OCI-LY3 (cell line): ENCODE measurements around the gene PLA1A.

Experiments
- H2AFZ ChIP-seq: fragments of 200-600, 300-600 bp; shearing (Covaris generic); 2 replicates; pipeline ENCODE4 v1.6.0; 2014; ENCODE audit warnings: antibody characterized with exemption, low read depth, low read length
- H3K27ac ChIP-seq: fragments of 200-600, 300-600 bp; sonication (generic); 2 replicates; pipeline ENCODE4 v1.5.1; 2014; ENCODE audit warnings: mild to moderate bottlenecking, low read length, moderate library complexity, mixed read lengths
- H3K27me3 ChIP-seq: fragments of 200-600, 300-600 bp; sonication (generic); 2 replicates; pipeline ENCODE4 v1.6.1; 2014; ENCODE audit warnings: low read depth, low read length, mixed read lengths
- H3K36me3 ChIP-seq: fragments of 200-600, 300-600 bp; sonication (generic); replicated peaks from 2 replicates; pipeline ENCODE3; 2014; ENCODE audit warnings: low read depth, low read length, mixed read lengths
- H3K4me1 ChIP-seq: fragments of 300-600, 200-600 bp; sonication (generic); 2 replicates; pipeline ENCODE4 v1.6.1; 2014; ENCODE audit warnings: low read length, mixed read lengths
- H3K4me2 ChIP-seq: fragments of 200-600, 300-600 bp; sonication (generic); 2 replicates; pipeline ENCODE4 v1.6.1; 2014; ENCODE audit warnings: low read length, mixed read lengths
- H3K4me3 ChIP-seq: fragments of 300-600, 200-600 bp; sonication (generic); 2 replicates; pipeline ENCODE4 v1.5.1; 2014; ENCODE audit warnings: antibody characterized with exemption, mild to moderate bottlenecking, low read length, moderate library complexity
- H3K79me2 ChIP-seq: fragments of 300-600, 200-600 bp; shearing (Covaris generic); 2 replicates; pipeline ENCODE4 v1.6.1; 2014; ENCODE audit warnings: mild to moderate bottlenecking, low read length, mixed read lengths
- H3K9ac ChIP-seq: fragments of 300-600, 200-600 bp; shearing (Covaris generic); 2 replicates; pipeline ENCODE4 v1.6.0; 2014; ENCODE audit warnings: mild to moderate bottlenecking, low read length, moderate library complexity
- H3K9me3 ChIP-seq: fragments of 200-600, 300-600 bp; shearing (Covaris generic); 2 replicates; pipeline ENCODE4 v1.6.1; 2014; ENCODE audit warnings: low read length, mixed read lengths; ENCODE audit not compliant: insufficient read depth
- H4K20me1 ChIP-seq: fragments of 200-600, 300-600 bp; sonication (generic); 2 replicates; pipeline ENCODE4 v1.6.1; 2016; ENCODE audit warnings: low read length, mixed read lengths; ENCODE audit not compliant: insufficient read depth
- CTCF ChIP-seq: fragments of 200-600, 300-600 bp; sonication (generic); IDR thresholded peaks from 2 replicates; pipeline ENCODE4 v1.5.1; 2014; ENCODE audit warnings: antibody characterized with exemption, low read length, low read depth
- EZH2phosphoT487 ChIP-seq: fragments of 200-600 bp; shearing (Covaris generic); IDR thresholded peaks from 2 replicates; pipeline ENCODE4 v1.6.1; 2018; ENCODE audit warnings: antibody characterized with exemption, mixed run types, low read depth

PLA1A gene

GRCh38 chr3:119626196-119626595, 28.5 kb downstream of the PLA1A start:
- Histone ChIP-seq H3K79me2 (no peaks in the 10 kb centered on the region), H3K4me2 (no peak overlapping the region), H3K27ac (no peak overlapping the region), H4K20me1 (no peaks in the 10 kb centered on the region), H3K9me3 (no peaks in the 10 kb centered on the region), H2AFZ (no peak overlapping the region), H3K27me3 (no peaks in the 10 kb centered on the region), H3K36me3 (no peaks in the 10 kb centered on the region), H3K4me3 (no peak overlapping the region), H3K9ac (no peak overlapping the region), H3K4me1 (peaks cover 50% of the 10 kb centered on the region)
- TF ChIP-seq EZH2phosphoT487 (no peak), CTCF (no peak)

- H3K9me3 ChIP-seq = no peaks in the 10 kb centered on the region
- H3K27ac ChIP-seq = peak overlapping the region; percentile 80
- H3K36me3 ChIP-seq = no peaks in the 10 kb centered on the region
- H3K4me2 ChIP-seq = peak overlapping the region; percentile 89
- TF ChIP-seq CTCF (peak; percentile 19; the same call in 1 of the 2 replicates), EZH2phosphoT487 (no peak)
- H3K4me1 ChIP-seq = peaks cover 52% of the 10 kb centered on the region
- H4K20me1 ChIP-seq = no peaks in the 10 kb centered on the region
- H3K4me3 ChIP-seq = peak overlapping the region; percentile 60
- H3K27me3 ChIP-seq = no peaks in the 10 kb centered on the region
- no peaks in the 10 kb centered on the region for H3K79me2 ChIP-seq
- peak overlapping the region; percentile 89 for H2AFZ ChIP-seq
- peak overlapping the region; percentile 60 for H3K9ac ChIP-seq
Observed at GRCh38 chr3:119627461-119627860, 29.8 kb downstream of the PLA1A start.

GRCh38 chr3:119628390-119628789, 30.7 kb downstream of the PLA1A start:
- Histone ChIP-seq H3K9me3 (no peaks in the 10 kb centered on the region), H3K4me1 (peaks cover 52% of the 10 kb centered on the region), H3K27me3 (no peaks in the 10 kb centered on the region), H4K20me1 (no peaks in the 10 kb centered on the region), H2AFZ (peak overlapping the region; percentile 89), H3K36me3 (no peaks in the 10 kb centered on the region), H3K4me3 (peak overlapping the region; percentile 60), H3K79me2 (no peaks in the 10 kb centered on the region), H3K27ac (peak overlapping the region; percentile 80), H3K9ac (peak overlapping the region; percentile 60), H3K4me2 (peak overlapping the region; percentile 89)
- no peak for TF ChIP-seq CTCF
- no peak for TF ChIP-seq EZH2phosphoT487

GRCh38 chr3:119628816-119629445, 31.2 kb downstream of the PLA1A start:
- Histone ChIP-seq H3K27me3 (no peaks in the 10 kb centered on the region), H3K36me3 (no peaks in the 10 kb centered on the region), H3K4me3 (peak overlapping the region; percentile 60), H3K27ac (peak overlapping the region; percentile 80), H4K20me1 (no peaks in the 10 kb centered on the region), H2AFZ (0 out of 2 replicates have a peak overlapping the region, but pooled peaks have one; percentile 89), H3K4me1 (peaks cover 52% of the 10 kb centered on the region), H3K9ac (peak overlapping the region; percentile 60), H3K4me2 (peak overlapping the region; percentile 89), H3K79me2 (no peaks in the 10 kb centered on the region), H3K9me3 (no peaks in the 10 kb centered on the region)
- no peak for TF ChIP-seq EZH2phosphoT487
- TF ChIP-seq CTCF = no peak
